ENCODE data around the gene FAM221A. TPM values are rescaled to one million over a fixed set of nuclear protein-coding genes. Genes with fewer than 3 reads are reported as not detected.
A peak's percentile ranks its signal among the peaks of the same experiment; 100 is the strongest.

Gene FAM221A
- total and polyA plus RNA-seq, 2 of the 8 experiments (the other 6 are each of a cell fraction or from before 2014, with no cell fraction given) = 21.5 to 39.0 TPM

- peak; percentile 82 for TF ChIP-seq TEAD4 (IDR thresholded peaks at IDR 0.05; ENCODE audit: low read depth, low read length)
- no peak for TF ChIP-seq BRCA1 (IDR thresholded peaks at IDR 0.05; ENCODE audit: low read depth, low read length)
Observed at GRCh38 chr7:23645822-23646221, 34.2 kb upstream of the FAM221A start (continued).

All from H1 (cell line).